ENCODE data around the gene FAM161B.
"Not testable (repeated sequence)": the region's sequence is repeated elsewhere in the genome, so short reads cannot be mapped to it uniquely, and the experiment has no call there.

Gene FAM161B

GRCh38 chr14:73944432-73945158 is 5.3 kb downstream of the FAM161B start:
- no peak for DNase-seq (ENCODE audit: low spot score)

DNA sequence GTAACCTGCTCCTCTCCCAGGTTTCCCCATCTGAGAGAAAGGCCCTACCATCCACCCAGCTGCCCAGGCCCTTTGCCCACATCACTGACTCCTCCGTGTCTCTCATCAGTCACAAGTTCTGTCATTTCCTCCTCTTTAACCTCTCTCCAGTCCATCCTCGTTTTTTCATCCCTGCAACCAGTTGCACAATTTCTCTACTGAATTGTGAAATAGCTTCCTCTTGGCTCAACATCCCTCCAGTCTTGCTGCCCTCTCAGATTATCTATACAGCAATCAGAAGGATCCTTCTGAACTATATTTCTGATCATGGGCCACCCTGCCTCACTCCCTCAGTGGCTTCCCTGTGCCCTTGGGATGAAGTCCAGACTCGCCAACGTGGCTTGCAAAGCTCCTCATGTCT is 6.8 kb downstream of the FAM161B start:
- DNase-seq (ENCODE audit: low spot score), result no peak

DNA sequence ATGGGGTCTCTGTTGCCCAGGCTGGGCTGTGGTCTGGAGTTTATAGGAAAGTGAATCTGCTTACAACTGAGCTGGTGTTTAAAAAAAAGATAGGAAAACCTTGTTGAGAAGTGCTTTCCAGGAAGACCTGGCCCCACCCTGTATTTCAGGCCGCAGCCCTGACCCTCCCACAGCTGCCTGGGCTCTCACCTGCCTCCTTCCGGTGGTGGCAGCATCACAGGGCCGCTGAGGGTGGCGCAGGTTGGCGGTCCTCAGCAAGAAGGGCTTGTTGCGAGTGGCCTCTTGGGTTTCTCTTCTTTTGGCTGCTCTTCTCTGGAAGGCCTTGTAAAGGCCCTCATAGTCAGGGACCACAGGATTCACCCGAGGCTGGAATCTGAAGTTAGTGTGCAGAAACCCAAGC is 7.7 kb downstream of the FAM161B start:
- no peak for DNase-seq (ENCODE audit: low spot score)

GRCh38 chr14:73937012-73937411 is 12.9 kb downstream of the FAM161B start:
- DNase-seq (ENCODE audit: low spot score), result no peak

DNA sequence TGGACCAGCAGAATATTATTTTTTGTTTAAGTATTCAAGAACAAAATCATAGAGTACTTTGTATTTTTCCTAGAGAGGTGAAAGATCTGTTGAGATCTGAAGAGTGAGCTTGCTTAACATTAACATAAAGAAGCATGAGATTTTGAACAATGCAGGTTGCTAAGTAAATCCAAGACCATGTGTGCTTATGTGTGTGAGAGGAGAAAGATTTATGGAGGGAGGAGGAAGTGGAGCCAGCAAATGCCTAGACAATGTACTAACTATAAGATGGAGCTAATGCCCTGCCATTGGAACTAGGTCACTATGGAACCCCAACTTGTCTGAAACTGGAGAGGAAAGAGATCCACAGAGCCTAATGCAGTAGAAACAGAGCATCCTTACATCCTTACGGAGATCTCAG is 13.3 kb downstream of the FAM161B start:
- no peak for DNase-seq (ENCODE audit: low spot score)

DNA sequence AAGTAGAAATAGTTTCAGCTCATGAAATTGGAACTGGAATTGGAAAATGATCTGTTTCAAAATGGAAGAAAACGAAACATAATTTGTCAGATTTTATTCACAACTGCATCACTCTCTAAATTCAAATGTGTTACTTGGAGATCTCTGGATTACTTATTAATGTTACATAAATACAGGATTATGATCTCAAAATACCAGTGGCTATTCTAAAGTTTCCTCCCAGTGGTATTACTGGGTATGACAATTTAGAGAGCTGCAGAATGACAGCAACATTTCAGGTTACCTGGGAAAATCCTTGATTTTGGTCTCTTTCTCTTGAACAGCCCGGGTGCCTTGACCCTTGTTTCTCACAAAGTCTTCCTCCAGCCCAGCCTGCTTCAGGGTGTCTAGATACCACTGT is 14.2 kb downstream of the FAM161B start:
- DNase-seq (ENCODE audit: low spot score), result peak; percentile 51

DNA sequence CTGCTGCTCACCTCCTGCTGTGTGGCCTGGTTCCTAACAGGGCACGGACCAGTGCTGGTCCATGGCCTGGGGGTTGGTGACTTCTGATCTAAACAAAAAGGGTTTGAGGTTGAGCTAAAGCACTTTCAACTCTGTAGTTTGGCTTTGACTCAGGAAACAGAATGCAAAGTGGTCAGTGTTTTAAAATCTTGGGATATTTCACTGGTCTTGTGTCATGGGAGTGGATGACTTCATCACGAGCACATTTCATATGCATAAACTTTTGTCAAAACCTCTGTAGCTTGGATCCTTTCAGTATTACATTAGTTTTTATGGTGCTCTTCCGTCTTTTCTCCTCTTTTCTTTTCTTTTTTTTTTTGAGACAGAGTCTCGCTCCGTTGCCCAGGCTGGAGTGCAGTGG is 25.6 kb downstream of the FAM161B start:
- no peak for DNase-seq (ENCODE audit: low spot score)

GRCh38 chr14:73919457-73919856 is 30.4 kb downstream of the FAM161B start:
- DNase-seq (ENCODE audit: low spot score), result not testable (repeated sequence)

DNA sequence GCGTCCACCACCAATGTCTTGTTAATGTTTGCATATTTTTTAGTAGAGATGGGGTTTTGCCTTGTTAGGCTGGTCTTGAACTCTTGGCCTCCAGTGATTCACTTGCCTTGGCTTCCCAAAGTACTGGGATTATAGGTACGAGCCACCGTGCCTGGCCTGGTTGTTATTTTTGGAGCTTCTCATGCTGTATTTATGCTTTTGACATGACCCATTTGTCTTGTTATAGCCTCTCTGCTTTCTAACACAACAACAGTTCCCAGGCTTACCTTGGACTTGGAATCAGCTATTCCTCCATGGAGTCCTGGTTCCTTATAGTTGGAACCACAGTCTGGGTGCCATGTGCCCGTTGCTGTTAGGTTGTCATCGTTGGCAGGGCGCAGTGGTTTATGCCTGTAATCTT is 33.6 kb downstream of the FAM161B start:
- DNase-seq (ENCODE audit: low spot score), result no peak

- no peak for DNase-seq (ENCODE audit: low spot score)
These were observed 36.6 kb downstream of the FAM161B start for GRCh38 chr14:73913256-73913655.

DNA sequence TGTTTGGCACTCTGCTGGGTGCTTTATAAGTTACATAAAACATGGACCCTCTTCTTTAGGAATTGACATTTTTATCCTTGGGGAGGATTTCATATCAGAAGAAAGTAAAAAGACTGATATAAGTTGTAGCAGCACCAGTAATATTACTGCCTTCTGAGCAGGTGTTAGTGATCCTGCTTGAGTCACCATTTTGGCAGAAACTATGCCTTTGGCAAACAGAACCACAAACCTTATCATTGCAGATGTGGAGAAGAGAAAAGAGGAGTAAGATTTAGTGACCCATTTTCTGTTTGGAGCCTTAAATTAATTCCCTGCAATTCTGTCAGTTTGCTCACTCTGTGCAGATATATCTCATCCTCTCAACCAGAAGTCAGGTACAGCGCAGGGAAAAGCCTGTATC is 40.2 kb downstream of the FAM161B start:
- no peak for DNase-seq (ENCODE audit: low spot score)

DNA sequence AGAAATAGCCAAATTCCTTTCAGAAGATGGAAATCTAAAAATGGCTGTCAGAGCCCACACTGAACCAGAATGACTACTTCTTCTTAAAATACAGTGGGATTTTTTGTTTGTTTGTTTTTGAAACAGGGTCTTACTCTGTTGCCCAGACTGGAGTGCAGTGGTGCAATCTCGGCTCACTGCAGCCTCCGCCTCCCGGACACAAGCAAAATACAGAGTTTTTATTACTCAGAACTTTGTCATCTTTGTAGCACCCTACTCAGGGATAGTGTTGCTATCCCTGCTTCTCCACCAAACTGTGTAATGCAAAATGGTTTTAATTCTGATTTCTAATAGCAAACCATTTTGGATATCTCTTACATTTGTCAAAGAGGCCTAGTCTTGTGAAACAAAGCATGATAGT is 46.9 kb downstream of the FAM161B start:
- no peak for DNase-seq (ENCODE audit: low spot score)

GRCh38 chr14:73896521-73896920 is 53.4 kb downstream of the FAM161B start:
- no peak for DNase-seq (ENCODE audit: low spot score)

DNA sequence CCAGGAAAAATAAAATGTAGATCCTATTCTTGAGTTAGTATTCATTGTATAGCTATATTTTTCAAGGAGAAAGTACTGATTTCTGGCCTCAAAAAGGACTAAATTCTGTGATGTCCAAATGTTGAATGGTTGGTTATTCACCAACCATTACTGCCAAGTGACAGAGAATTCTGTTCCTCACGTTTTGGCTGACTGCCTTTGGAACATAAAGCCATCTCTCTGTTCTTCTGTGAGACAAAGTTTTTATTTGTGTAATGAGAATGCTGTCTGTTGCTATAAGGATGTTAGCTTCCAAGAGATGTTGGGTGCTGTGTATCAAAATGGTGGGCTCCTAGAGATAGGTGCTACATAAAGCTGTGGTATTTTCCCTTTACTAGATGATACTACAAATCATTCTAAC is 54.0 kb downstream of the FAM161B start:
- DNase-seq (ENCODE audit: low spot score), result no peak

DNA sequence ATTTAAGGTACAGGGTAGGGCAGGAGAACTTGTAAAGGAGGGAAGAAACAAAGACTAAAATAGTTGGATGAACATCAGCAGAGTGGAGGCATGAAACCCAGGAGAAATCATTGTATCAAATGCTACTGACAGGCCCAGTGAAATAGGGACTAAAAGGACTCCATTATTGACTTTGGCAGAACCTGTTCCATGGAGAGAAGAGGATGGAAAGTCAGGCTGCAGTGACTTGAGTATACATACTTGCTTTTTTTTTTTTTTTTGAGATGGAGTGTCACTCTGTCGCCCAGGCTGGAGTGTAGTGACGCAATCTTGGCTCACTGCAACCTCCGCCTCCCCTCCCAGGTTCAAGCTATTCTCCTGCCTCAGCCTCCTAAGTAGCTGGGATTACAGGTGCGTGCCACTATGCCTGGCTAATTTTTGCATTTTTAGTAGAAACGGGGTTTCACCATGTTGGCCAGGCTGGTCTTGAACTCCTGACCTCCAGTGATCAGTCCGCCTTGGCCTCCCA is 55.7 kb downstream of the FAM161B start:
- not testable (repeated sequence) for DNase-seq (ENCODE audit: low spot score)

DNA sequence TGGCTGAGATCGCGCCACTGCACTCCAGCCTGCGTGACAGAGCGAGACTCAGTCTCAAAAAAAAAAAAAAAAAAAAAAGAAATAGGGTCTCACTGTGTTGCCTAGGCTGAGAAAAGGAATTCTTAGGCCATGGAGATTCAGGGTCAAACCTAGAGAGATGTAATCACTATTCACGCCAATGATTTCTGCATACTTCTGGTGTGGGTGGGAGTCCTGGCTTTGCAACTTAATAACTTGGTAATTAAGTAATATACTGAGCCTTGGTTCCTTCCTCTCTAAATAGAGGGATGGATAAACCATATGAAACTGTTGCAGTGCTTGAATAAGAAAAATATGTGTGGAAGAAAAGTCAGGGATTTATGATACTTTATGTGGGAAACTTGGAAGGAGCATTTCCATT is 60.5 kb downstream of the FAM161B start:
- no peak for DNase-seq (ENCODE audit: low spot score)

GRCh38 chr14:73888971-73889370 is 60.9 kb downstream of the FAM161B start:
- no peak for DNase-seq (ENCODE audit: low spot score)

GRCh38 chr14:73888460-73888725 is 61.5 kb downstream of the FAM161B start:
- DNase-seq (ENCODE audit: low spot score), result no peak

DNA sequence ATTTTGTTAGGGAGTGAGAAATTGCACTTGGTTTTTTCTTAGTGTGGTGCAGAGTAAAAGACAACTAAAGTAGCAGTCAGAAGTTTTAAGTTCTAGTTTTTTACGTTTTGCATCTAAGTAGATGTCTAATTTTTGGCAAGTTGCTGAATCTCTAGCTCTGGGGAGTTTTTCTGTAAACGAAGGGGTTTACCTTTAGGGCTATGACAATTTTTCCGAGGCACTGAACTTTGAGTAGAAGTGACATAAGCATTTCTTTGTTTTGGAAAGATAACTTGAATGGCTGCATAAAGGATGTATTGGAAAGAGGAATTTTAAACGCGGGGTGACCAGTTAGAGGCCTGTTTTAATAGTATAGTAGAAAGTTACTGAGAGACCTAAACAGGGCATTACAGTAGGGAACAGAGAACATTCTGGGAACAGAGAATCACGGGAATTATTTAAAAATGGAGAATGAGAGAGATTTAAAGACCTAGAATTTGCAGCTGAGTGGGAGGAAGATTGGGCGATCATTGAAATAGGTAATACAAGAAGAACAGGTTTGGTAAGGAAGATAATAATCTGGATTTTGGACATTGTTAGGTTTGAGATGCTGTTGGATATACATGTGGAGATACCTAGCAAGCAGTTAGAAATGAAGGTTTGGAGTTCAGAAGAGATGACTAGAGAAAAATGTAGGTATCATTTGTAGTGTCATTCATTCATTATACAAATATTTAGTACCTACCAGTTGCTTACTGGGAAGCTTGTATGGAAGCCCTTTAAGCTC is 62.0 kb downstream of the FAM161B start:
- no peak for DNase-seq (ENCODE audit: low spot score)

DNA sequence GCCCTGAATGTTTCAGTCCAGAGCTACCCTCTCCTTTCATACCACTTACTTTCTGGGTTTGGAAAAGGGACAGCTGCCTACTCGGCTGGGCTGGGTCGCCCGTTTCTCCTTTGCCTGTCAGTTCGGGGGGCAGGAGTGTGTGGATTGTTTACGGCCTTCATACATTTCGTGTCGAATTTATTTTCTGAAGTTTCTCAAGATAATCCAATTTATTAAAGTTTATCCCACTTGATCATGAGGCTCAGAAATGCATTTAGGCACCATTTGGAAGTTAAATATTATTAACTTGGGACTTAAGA is 62.6 kb downstream of the FAM161B start:
- DNase-seq (ENCODE audit: low spot score), result no peak

GRCh38 chr14:73886449-73887317 is 63.2 kb downstream of the FAM161B start, which contains the start of gene ZNF410:
Gene ZNF410 (plus strand): TSS chr14:73886859. CDS start chr14:73892176, 5,317 bp downstream.
- DNase-seq (ENCODE audit: low spot score), result peak; percentile 97

DNA sequence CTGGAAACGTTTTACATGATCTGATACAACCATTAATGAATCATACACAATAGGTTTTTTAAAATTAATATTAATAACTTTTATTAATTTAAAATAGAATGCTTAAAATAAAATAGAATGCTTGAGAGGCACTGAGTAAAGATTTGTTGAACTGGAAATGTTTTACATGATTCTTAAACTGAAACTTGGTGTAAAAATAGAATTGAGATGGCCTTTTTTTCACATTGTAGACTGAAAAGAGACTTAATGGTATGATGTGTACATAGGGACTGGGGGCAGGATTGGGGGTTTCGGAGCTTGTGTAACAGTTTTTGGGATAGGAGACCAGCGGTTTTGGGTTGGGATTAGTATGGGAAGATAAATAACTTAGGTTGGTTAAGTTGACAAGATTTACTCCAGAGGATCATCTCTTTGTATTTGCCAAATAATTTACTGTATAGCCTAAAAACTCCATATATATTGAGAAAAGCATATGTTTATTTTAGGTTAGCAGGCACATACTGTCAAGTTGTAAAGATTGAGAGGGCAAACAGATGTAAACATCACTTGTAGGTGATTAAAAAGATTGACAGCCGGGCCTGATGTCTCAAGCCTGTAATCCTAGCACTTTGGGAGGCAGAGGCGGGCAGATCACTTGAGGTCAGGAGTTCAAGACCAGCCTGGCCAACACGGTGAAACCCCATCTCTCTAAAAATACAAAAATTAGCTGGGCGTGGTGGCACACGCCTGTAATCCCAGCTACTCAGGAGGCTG is 65.3 kb downstream of the FAM161B start:
- no peak for DNase-seq (ENCODE audit: low spot score)

Data from D341Med (cell line).